HEK293 (cell line): ENCODE results near the gene REN.

Source experiments
- EGR2 ChIP-seq: fragments of 450-650 bp; formaldehyde crosslinking; IDR thresholded peaks from 2 replicates; pipeline ENCODE4 v1.5.1; 2016; ENCODE audit warnings: low read depth, missing biosample characterization, missing genetic modification characterization
- MEIS1 ChIP-seq: sonication (generic); formaldehyde crosslinking; IDR thresholded peaks from 2 replicates; pipeline ENCODE4 v1.8.1; 2022; ENCODE audit warnings: missing genetic modification reagents, mild to moderate bottlenecking, borderline replicate concordance
- ZBTB11 ChIP-seq: fragments of 450-650 bp; formaldehyde crosslinking; conservative IDR thresholded peaks from 2 replicates; pipeline ENCODE4 v1.5.1; 2016; ENCODE audit warnings: low read depth, missing biosample characterization, missing genetic modification characterization
- ZNF660 ChIP-seq: fragments of 450-650 bp; IDR thresholded peaks from 2 replicates; pipeline ENCODE4 v1.5.1; 2018; ENCODE audit warnings: missing biosample characterization, mild to moderate bottlenecking, missing genetic modification characterization
- ZNF76 ChIP-seq: fragments of 450-650 bp; formaldehyde crosslinking; IDR thresholded peaks from 2 replicates; pipeline ENCODE4; 2016; ENCODE audit warnings: low read depth, missing biosample characterization, missing genetic modification characterization, borderline replicate concordance
- TF ChIP-seq, protein P1 (sequence below): fragments of 450-650 bp; formaldehyde crosslinking; IDR thresholded peaks from 2 replicates; pipeline ENCODE4 v1.5.1; 2016; ENCODE audit warnings: missing biosample characterization, missing genetic modification characterization

DNA sequence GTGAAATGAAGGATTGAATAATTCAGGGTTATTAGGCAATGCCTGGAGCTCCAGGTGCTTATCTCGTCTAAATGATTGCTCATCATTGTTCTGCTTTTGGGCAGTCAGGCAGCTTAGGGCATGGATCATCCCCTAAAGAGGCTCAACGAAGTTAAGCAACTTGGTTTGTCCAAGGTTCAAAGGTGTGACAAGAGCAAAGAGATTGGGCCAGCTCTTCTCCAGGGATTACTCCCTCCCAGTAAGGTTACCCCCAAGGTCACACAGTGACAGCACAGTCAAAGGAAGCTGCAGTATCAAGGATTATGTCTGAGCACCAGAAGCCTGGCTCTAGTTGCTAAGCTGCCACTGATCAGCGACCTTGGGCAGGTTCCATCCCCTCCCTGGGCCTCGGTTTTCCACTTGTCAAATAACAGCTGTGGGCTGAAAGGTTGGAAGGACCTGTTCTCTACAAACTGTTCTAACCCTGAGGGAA lies 21.1 kb downstream of the REN start:
- TF ChIP-seq ZNF76 (tag by site-specific recombination) (no peak), ZNF660 (tag by site-specific recombination) (no peak), ZBTB11 (tag by site-specific recombination) (no peak), MEIS1 (CRISPR knock-in tag) (no peak), EGR2 (tag by site-specific recombination) (no peak)
- TF ChIP-seq, protein P1, sequence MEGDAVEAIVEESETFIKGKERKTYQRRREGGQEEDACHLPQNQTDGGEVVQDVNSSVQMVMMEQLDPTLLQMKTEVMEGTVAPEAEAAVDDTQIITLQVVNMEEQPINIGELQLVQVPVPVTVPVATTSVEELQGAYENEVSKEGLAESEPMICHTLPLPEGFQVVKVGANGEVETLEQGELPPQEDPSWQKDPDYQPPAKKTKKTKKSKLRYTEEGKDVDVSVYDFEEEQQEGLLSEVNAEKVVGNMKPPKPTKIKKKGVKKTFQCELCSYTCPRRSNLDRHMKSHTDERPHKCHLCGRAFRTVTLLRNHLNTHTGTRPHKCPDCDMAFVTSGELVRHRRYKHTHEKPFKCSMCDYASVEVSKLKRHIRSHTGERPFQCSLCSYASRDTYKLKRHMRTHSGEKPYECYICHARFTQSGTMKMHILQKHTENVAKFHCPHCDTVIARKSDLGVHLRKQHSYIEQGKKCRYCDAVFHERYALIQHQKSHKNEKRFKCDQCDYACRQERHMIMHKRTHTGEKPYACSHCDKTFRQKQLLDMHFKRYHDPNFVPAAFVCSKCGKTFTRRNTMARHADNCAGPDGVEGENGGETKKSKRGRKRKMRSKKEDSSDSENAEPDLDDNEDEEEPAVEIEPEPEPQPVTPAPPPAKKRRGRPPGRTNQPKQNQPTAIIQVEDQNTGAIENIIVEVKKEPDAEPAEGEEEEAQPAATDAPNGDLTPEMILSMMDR = no peak
